Fibroblast of the conjunctiva (primary cell): ENCODE data around the gene MAPK8IP3.

Experiments
- DNase-seq: peaks from one replicate; pipeline ENCODE4 v3.0.0-alpha.2; 2010; ENCODE audit warnings: low read depth

The MAPK8IP3 gene, protein sequence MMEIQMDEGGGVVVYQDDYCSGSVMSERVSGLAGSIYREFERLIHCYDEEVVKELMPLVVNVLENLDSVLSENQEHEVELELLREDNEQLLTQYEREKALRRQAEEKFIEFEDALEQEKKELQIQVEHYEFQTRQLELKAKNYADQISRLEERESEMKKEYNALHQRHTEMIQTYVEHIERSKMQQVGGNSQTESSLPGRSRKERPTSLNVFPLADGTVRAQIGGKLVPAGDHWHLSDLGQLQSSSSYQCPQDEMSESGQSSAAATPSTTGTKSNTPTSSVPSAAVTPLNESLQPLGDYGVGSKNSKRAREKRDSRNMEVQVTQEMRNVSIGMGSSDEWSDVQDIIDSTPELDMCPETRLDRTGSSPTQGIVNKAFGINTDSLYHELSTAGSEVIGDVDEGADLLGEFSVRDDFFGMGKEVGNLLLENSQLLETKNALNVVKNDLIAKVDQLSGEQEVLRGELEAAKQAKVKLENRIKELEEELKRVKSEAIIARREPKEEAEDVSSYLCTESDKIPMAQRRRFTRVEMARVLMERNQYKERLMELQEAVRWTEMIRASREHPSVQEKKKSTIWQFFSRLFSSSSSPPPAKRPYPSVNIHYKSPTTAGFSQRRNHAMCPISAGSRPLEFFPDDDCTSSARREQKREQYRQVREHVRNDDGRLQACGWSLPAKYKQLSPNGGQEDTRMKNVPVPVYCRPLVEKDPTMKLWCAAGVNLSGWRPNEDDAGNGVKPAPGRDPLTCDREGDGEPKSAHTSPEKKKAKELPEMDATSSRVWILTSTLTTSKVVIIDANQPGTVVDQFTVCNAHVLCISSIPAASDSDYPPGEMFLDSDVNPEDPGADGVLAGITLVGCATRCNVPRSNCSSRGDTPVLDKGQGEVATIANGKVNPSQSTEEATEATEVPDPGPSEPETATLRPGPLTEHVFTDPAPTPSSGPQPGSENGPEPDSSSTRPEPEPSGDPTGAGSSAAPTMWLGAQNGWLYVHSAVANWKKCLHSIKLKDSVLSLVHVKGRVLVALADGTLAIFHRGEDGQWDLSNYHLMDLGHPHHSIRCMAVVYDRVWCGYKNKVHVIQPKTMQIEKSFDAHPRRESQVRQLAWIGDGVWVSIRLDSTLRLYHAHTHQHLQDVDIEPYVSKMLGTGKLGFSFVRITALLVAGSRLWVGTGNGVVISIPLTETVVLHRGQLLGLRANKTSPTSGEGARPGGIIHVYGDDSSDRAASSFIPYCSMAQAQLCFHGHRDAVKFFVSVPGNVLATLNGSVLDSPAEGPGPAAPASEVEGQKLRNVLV (N-terminal part only)

DNA sequence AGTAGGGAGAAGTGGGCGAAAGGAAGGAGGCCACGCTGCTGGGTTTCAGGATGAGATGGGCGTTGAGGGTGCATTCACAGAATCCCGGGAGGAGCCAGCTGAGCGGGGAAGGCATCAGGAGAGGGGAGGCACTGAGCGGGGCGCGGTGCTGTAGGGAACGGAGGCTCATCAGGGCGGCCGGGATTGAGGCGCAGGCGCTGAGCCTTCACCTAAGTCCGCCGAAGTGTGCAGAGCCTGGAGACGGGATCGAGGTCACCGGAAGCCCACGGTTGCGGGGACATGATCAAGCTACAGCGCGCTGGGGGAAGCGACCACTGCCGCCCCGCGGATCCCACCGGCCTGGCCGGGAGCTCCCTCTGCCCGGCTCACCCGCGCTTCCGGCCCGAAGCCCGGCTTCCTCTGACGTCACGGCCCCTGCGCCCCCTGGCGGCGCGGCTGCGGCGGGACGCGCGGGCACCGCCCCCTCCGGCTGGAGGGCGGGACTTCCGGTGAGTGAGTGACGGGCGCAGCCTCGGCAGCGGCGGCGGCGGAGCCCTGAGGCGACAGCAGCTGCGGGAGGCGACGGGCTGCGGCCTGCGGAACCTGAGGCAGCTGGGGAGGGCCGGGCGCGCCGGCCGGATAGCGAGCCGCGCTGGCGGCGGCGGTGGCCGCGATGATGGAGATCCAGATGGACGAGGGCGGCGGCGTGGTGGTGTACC is at the start of gene MAPK8IP3:
MAPK8IP3 (plus strand) TSS at position 508 of the 698 bp plus-strand sequence; CDS start at position 653, 145 bp downstream.
- peak; percentile 79 for DNase-seq

- DNase-seq = no peak
These were observed 49.0 kb upstream of the MAPK8IP3 start for GRCh38 chr16:1656808-1657617.

DNA sequence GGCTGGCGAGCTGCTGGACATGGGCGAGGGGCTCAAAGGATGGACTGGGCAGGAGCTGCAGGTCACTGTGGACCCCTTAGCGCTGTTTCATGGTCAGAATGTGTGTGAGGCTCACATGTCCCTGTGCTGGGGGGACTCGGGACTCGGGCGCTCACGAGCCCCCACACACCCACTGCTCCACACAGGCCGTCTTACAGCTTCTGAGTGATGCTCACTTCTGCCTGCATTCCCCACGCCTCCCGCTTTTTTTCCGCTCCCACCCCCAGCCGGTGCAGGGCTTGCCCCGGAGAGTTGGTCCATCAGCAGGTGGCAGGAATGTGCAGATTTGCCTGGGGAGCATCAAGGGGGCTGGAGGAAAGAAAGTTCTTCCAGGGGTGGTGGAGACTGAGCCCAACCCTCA is 48.2 kb upstream of the MAPK8IP3 start:
- DNase-seq = no peak

DNA sequence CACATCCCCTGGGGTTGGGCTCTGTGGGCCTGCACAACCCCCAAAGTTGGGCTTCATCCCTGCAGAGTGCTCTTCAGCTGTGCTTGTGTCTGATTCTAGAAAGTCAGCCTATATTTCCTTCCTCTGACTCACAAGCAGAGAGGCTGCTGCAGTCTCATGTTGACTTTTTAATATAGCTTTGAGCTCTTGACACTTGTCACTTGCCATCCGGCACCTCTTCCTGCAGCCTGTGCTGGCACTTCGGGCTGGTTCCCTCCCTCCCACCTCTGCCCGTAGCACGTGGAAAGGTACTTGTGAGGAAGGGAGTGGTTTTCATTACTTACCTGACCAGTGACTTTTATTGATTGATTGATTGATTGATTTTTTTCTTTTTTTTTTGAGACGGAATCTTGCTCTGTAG is 47.0 kb upstream of the MAPK8IP3 start:
- DNase-seq = no peak

- DNase-seq = no peak
These were observed 44.2 kb upstream of the MAPK8IP3 start for GRCh38 chr16:1661826-1662225.

- DNase-seq = no peak
These were observed 43.5 kb upstream of the MAPK8IP3 start for GRCh38 chr16:1662543-1662942.

GRCh38 chr16:1665829-1666228 is 40.2 kb upstream of the MAPK8IP3 start:
- DNase-seq = no peak

GRCh38 chr16:1666316-1666715 is 39.7 kb upstream of the MAPK8IP3 start:
- DNase-seq = no peak

- DNase-seq = no peak
These were observed 38.7 kb upstream of the MAPK8IP3 start for GRCh38 chr16:1667271-1667670.

GRCh38 chr16:1667916-1668315 is 38.1 kb upstream of the MAPK8IP3 start:
- DNase-seq = no peak

- DNase-seq = no peak
These were observed 37.2 kb upstream of the MAPK8IP3 start for GRCh38 chr16:1668612-1669319.

- no peak for DNase-seq
These were observed 36.3 kb upstream of the MAPK8IP3 start for GRCh38 chr16:1669698-1670097.

GRCh38 chr16:1670371-1670770 is 35.6 kb upstream of the MAPK8IP3 start:
- no peak for DNase-seq

DNA sequence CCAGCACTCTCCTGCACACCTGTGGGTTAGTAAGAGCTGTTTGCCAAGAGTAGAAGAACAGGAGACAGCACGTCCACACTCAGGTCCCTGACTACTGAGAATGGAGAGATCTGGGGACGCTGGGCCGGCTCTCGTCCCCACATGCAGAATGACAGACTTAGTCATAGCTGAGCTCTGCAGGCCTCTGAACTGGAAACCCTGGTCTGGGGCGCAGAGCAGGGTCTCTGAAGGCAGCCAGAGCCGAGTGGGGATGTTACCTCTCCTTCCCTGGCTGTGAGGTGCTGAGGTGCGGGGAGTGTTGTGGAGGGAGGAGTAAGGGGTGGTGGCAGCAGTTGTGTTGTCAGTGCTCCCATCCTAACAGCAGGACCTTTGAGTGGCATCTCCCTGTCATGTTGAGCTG is 35.1 kb upstream of the MAPK8IP3 start:
- no peak for DNase-seq

DNA sequence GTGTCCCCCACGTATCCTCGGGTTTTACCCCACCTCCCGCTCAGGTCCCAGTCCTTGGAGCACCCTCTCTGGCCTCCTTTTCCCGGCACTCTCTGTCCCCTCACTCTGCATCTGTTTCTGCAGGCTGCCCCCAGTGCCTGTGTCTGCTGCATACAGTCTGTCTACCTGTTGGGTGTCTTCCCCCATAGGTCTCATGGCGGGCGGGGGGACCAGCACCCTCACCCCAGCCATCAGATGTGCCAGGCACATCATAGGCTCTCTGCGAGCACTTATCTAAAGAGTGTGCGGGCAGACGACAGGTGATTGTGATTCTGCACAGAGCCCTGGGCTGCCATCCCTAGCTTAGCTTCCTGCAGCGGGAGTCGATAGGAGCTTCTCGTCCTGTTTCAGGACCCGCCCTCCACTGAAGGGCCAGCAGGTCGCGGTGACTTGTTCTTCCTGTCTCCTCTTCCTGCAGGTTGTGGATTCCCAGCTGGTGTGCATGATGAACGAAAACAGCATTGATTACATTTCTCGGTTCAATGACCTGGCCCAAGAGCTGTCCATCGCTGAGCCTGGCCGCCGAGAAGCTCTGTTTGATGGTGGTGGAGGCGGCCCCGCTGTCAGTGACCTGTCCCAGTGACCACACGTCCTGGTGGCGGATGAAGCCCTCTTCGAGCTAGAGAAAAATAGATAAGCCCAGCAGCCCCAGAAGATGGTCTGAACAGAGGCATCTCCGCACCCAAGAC is 32.4 kb upstream of the MAPK8IP3 start:
- no peak for DNase-seq

DNA sequence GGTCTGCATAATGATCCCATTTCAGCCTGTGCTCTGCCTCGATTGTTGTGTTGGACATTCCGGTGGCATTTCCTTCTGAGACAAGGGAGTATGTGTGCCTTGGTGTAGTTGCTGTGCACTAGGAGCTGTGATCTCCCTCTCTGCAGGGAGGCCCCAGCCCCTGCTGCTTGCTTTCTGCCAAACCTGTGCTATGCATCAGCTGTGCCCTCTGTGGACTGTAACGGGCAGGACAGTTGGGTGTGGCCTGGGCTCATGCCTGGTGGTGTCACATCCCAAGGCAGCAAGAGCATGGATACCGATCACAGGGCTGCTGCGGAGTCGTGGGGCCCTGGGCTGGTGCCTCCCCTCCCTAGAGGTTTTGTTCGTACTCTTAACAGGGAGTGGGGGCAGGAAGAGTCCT is 31.7 kb upstream of the MAPK8IP3 start:
- no peak for DNase-seq

GRCh38 chr16:1674751-1675664 is 31.0 kb upstream of the MAPK8IP3 start:
- DNase-seq = no peak

- DNase-seq = no peak
These were observed 29.3 kb upstream of the MAPK8IP3 start for GRCh38 chr16:1676661-1677060.
